ENCODE results near the gene WDR38.

The WDR38 gene

DNA sequence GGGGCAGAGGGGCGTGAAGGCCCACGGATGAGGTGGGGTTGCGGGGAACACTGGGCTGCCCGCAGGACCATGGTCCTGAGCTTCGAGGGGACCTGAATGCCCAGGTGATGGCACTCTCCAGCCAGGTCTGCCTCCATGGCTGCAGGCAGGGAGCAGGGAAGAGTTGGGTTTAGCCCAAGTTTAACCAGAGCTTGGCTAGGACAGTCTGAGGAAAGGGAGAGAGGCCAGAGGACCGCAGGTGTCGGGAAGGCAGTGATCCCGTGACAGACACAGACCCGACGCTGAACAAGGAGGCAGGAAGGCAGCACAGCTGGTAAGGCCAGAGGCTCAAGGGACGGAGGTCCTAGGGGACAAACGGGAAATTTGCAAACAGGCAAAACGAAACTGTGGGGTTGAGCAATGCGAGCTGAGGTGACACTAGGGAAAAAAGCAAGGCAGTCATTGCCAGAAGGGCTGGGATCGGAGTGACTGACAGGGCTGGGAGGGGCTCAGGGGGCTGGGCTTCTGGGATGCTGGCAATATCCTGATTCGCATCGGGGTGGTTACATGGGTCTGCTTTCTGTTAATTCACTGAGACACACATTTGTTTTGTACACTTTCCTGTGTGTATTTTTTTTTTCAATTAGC lies 33.7 kb downstream of the WDR38 start:
- H3K4me3 ChIP-seq (ENCODE audit: low read length, poor library complexity, severe bottlenecking): no peak overlapping the region
- no peaks in the 10 kb centered on the region for H4K20me1 ChIP-seq (ENCODE audit: insufficient read depth, low read length, poor library complexity, severe bottlenecking)
- no peaks in the 10 kb centered on the region for H3K79me2 ChIP-seq (ENCODE audit: insufficient read depth, low read length)
- H3K9ac ChIP-seq (ENCODE audit: low read depth, low read length, poor library complexity, severe bottlenecking): no peak overlapping the region
- H3K4me2 ChIP-seq (ENCODE audit: low read depth, low read length, poor library complexity, severe bottlenecking): no peak overlapping the region
- no peaks in the 10 kb centered on the region for H3K9me3 ChIP-seq (ENCODE audit: insufficient read depth, low read depth, low read length)
- H3K4me1 ChIP-seq (ENCODE audit: insufficient read depth, low read length, poor library complexity, severe bottlenecking): no peaks in the 10 kb centered on the region
- no peaks in the 10 kb centered on the region for H3K27me3 ChIP-seq (ENCODE audit: insufficient read depth, low read length, poor library complexity, severe bottlenecking)
- no peaks in the 10 kb centered on the region for H3K9me2 ChIP-seq (replicated peaks; ENCODE audit: low read depth, low read length)
- H2AFZ ChIP-seq (ENCODE audit: low read length): no peak overlapping the region
- no peaks in the 10 kb centered on the region for H3F3A ChIP-seq (ENCODE audit: low read depth)
- peaks cover 56% of the 10 kb centered on the region; the same call in 1 of the 2 replicates for H3K36me3 ChIP-seq (ENCODE audit: insufficient read depth, low read length)
- no peak for TF ChIP-seq EZH2phosphoT487 (IDR thresholded peaks at IDR 0.05; ENCODE audit: borderline replicate concordance)
- TF ChIP-seq, protein P1, sequence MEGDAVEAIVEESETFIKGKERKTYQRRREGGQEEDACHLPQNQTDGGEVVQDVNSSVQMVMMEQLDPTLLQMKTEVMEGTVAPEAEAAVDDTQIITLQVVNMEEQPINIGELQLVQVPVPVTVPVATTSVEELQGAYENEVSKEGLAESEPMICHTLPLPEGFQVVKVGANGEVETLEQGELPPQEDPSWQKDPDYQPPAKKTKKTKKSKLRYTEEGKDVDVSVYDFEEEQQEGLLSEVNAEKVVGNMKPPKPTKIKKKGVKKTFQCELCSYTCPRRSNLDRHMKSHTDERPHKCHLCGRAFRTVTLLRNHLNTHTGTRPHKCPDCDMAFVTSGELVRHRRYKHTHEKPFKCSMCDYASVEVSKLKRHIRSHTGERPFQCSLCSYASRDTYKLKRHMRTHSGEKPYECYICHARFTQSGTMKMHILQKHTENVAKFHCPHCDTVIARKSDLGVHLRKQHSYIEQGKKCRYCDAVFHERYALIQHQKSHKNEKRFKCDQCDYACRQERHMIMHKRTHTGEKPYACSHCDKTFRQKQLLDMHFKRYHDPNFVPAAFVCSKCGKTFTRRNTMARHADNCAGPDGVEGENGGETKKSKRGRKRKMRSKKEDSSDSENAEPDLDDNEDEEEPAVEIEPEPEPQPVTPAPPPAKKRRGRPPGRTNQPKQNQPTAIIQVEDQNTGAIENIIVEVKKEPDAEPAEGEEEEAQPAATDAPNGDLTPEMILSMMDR (conservative IDR thresholded peaks at IDR 0.05; ENCODE audit: low read length): no peak

DNA sequence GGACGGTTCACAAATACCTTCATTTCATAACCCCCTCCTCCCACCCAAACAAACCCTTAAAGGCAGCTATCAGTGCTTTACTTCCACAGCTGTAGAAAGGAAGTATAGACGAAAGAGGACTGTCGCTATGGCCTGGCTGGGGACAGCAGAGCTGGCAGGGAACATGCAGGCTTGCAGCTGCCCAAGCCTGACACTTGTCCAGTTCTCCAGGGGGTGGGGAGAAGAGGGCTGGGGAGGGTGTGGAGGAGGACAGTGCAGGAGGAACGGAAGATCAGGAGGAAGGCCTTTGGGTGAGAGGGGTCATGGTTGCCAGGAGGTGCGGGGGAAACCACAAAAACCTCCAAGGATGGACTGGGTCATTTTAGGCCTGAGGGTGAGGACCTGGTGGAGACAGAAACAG lies 34.6 kb downstream of the WDR38 start:
- H4K20me1 ChIP-seq (ENCODE audit: insufficient read depth, low read length, poor library complexity, severe bottlenecking): no peaks in the 10 kb centered on the region
- no peak overlapping the region for H3K9ac ChIP-seq (ENCODE audit: low read depth, low read length, poor library complexity, severe bottlenecking)
- TF ChIP-seq, protein P1 (conservative IDR thresholded peaks at IDR 0.05; ENCODE audit: low read length): no peak
- no peak for TF ChIP-seq EZH2phosphoT487 (IDR thresholded peaks at IDR 0.05; ENCODE audit: borderline replicate concordance)
- no peak overlapping the region for H3K4me2 ChIP-seq (ENCODE audit: low read depth, low read length, poor library complexity, severe bottlenecking)
- H3K27me3 ChIP-seq (ENCODE audit: insufficient read depth, low read length, poor library complexity, severe bottlenecking): no peaks in the 10 kb centered on the region
- H3K9me2 ChIP-seq (replicated peaks; ENCODE audit: low read depth, low read length): no peaks in the 10 kb centered on the region
- no peak overlapping the region for H3K4me3 ChIP-seq (ENCODE audit: low read length, poor library complexity, severe bottlenecking)
- no peaks in the 10 kb centered on the region for H3F3A ChIP-seq (ENCODE audit: low read depth)
- peaks cover 56% of the 10 kb centered on the region; the same call in 1 of the 2 replicates for H3K36me3 ChIP-seq (ENCODE audit: insufficient read depth, low read length)
- no peaks in the 10 kb centered on the region for H3K9me3 ChIP-seq (ENCODE audit: insufficient read depth, low read depth, low read length)
- H3K79me2 ChIP-seq (ENCODE audit: insufficient read depth, low read length): no peaks in the 10 kb centered on the region
- no peak overlapping the region for H2AFZ ChIP-seq (ENCODE audit: low read length)
- no peaks in the 10 kb centered on the region for H3K4me1 ChIP-seq (ENCODE audit: insufficient read depth, low read length, poor library complexity, severe bottlenecking)

DNA sequence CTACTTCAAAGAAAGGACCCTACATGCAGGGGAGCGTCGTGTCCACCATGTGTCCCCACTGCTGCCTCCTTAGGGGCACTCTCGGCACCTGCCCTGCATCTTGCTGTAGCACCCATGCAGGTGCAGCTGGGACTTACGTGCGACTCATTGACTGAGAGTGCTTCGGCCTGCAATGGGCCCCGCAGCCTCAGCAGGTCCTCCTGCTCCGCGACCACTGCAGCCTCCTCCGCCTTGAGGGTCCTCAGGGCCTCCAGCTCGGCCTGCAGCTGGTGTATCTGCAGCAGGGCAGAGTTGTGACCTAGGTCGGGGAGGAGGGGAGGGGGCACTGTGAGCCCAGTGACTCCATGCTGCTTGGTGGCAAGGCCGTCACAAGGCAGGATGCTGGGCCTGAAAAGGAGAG lies 35.7 kb downstream of the WDR38 start:
- H3K9me3 ChIP-seq (ENCODE audit: insufficient read depth, low read depth, low read length): no peaks in the 10 kb centered on the region
- no peaks in the 10 kb centered on the region for H3K9me2 ChIP-seq (replicated peaks; ENCODE audit: low read depth, low read length)
- H3K4me2 ChIP-seq (ENCODE audit: low read depth, low read length, poor library complexity, severe bottlenecking): no peak overlapping the region
- H3F3A ChIP-seq (ENCODE audit: low read depth): no peaks in the 10 kb centered on the region
- no peaks in the 10 kb centered on the region for H4K20me1 ChIP-seq (ENCODE audit: insufficient read depth, low read length, poor library complexity, severe bottlenecking)
- no peaks in the 10 kb centered on the region for H3K27me3 ChIP-seq (ENCODE audit: insufficient read depth, low read length, poor library complexity, severe bottlenecking)
- TF ChIP-seq, protein P1 (conservative IDR thresholded peaks at IDR 0.05; ENCODE audit: low read length): no peak
- no peak for TF ChIP-seq EZH2phosphoT487 (IDR thresholded peaks at IDR 0.05; ENCODE audit: borderline replicate concordance)
- H3K9ac ChIP-seq (ENCODE audit: low read depth, low read length, poor library complexity, severe bottlenecking): no peak overlapping the region
- no peak overlapping the region for H2AFZ ChIP-seq (ENCODE audit: low read length)
- H3K4me3 ChIP-seq (ENCODE audit: low read length, poor library complexity, severe bottlenecking): no peak overlapping the region
- peaks cover 65% of the 10 kb centered on the region; the same call in 1 of the 2 replicates for H3K36me3 ChIP-seq (ENCODE audit: insufficient read depth, low read length)
- H3K79me2 ChIP-seq (ENCODE audit: insufficient read depth, low read length): no peaks in the 10 kb centered on the region
- H3K4me1 ChIP-seq (ENCODE audit: insufficient read depth, low read length, poor library complexity, severe bottlenecking): no peaks in the 10 kb centered on the region

All from Loucy (cell line).